OCI-LY7 (cell line): ENCODE results near the gene ECT2L.

Source experiments
- CTCF ChIP-seq: fragments of 200-600 bp; sonication (generic); conservative IDR thresholded peaks from 2 replicates; pipeline ENCODE4 v1.5.1; 2014; ENCODE audit warnings: mild to moderate bottlenecking, antibody characterized with exemption, low read length, moderate library complexity, mixed read lengths
- EZH2phosphoT487 ChIP-seq: fragments of 200-600 bp; sonication (generic); IDR thresholded peaks from 2 replicates; pipeline ENCODE4 v1.6.1; 2018; ENCODE audit warnings: low read depth, borderline replicate concordance, mild to moderate bottlenecking, mixed run types, antibody characterized with exemption, low read length, moderate library complexity, mixed read lengths

GRCh38 chr6:138926579-138926978 lies 130.7 kb downstream of the ECT2L start:
- TF ChIP-seq CTCF (no peak), EZH2phosphoT487 (no peak)
